Spinal cord (tissue), 10 donors: ENCODE results near the gene FEM1A. TPM values are rescaled to one million over a fixed set of nuclear protein-coding genes. Genes with fewer than 3 reads are reported as not detected.
"Not testable (repeated sequence)": the region's sequence is repeated elsewhere in the genome, so short reads cannot be mapped to it uniquely, and the experiment has no call there.

Source experiments
- DNase-seq, 6 donors: peaks; one replicate each; pipeline versions ENCODE4 v3.0.0 to v3.0.0-alpha.2; 2013 to 2015; ENCODE audit warnings: low spot score in 6 of 6, low read depth in 4 of 6
- H3K27ac ChIP-seq: one replicate; pipeline ENCODE4 v1.5.1; 2013; ENCODE audit warnings: low read depth, low read length, control low read depth
- H3K27me3 ChIP-seq: one replicate; pipeline ENCODE4 v1.6.1; 2013; ENCODE audit warnings: low read length; ENCODE audit not compliant: control insufficient read depth, insufficient read depth
- H3K36me3 ChIP-seq: one replicate; pipeline ENCODE4 v1.6.1; 2013; ENCODE audit warnings: low read length; ENCODE audit not compliant: control insufficient read depth, insufficient read depth
- H3K4me1 ChIP-seq: one replicate; pipeline ENCODE4 v1.6.1; 2013; ENCODE audit warnings: low read length; ENCODE audit not compliant: control insufficient read depth, insufficient read depth
- H3K4me3 ChIP-seq: one replicate; pipeline ENCODE4 v1.5.1; 2013; ENCODE audit warnings: low read depth, low read length, control low read depth
- H3K9me3 ChIP-seq: one replicate; pipeline ENCODE4 v1.6.1; 2013; ENCODE audit warnings: low read length; ENCODE audit not compliant: control insufficient read depth, insufficient read depth
- WGBS: methylation state at CpG from one replicate; pipeline ENCODE4 v1.1.5; 2013; ENCODE audit warnings: missing lambda C conversion rate; ENCODE audit not compliant: insufficient coverage; 5-methylcytosine and 5-hydroxymethylcytosine counted together
- polyA plus RNA-seq, 2 donors: library from polyadenylated mRNA; unstranded; fragments of 120-200 nt; gene quantifications; one replicate each; pipeline ENCODE4 v1.2.1, GENCODE V29; 2013; ENCODE audit not compliant: insufficient read length in 2 of 2
- total RNA-seq, 2 donors: library from RNA; depleted of rRNA in 1 of 2; stranded (reverse); fragments of 120-200 nt in 1 of 2; fragments of >200 nt in 1 of 2; gene quantifications; one replicate each; pipeline versions ENCODE4 v1.2.3 to v1.2.4, GENCODE V29; 2013 to 2014
- donor health status: healthy.

FEM1A gene
- total and polyA plus RNA-seq, 4 donors = 4.7 to 11.7 (median 8.1) TPM

DNA sequence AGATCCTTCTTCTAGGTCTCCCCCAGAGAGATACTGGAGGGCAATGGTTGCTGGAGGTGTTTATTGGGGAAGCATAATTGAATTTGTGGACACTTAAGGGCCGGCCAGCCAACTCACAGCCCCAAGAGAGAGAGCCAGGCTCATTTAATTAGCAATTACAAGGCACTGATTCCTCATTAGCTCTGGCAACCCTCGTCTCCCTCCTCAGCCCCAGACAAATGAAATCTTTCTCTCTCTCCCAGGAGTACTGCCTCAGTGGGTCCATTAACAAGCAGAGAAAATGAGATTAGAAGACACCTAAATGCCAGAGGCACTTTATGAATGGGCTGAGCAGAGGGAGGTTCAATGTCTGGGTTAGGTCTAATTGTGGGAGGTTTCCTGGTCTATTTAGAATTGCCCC, 19.0 kb upstream of the FEM1A start:
- Histone ChIP-seq H3K9me3 (no peaks in the 10 kb centered on the region), H3K4me3 (no peak overlapping the region), H3K27me3 (no peaks in the 10 kb centered on the region), H3K4me1 (peaks cover 32% of the 10 kb centered on the region), H3K36me3 (no peaks in the 10 kb centered on the region), H3K27ac (no peak overlapping the region)
- WGBS = no CpG with 5 or more reads among the region's 2 CpGs
- peak in 1 of 6 donors; percentile 89 for DNase-seq

DNA sequence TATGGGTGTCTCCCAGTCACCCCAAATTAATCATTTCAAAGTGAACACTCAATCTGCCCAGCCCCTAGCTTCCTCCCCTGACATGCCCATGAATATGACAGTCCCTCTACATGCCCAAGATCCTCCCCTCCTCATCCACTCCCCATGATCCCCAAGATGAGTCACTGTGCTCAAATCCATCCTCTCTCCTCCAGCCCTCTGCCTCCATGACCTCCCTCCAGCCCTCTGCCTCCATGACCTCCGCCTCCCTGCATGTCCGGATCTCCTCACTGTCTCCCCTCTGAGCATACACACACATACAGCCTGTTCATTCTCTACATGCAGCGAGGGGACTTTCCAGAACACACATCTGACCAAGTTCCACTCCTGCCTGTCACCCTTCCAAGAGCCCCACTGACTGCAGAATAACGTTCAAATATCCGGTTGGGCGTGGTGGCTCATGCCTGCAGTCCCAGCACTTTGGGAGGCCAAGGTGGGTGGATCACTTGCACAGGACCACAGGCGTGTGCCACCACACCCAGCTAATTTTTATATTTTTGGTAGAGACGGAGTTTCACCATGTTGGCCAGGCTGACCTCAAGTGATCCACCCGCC, 18.4 kb upstream of the FEM1A start:
- no peak for DNase-seq
- Histone ChIP-seq H3K27me3 (no peaks in the 10 kb centered on the region), H3K36me3 (no peaks in the 10 kb centered on the region), H3K4me1 (peaks cover 32% of the 10 kb centered on the region), H3K27ac (no peak overlapping the region), H3K9me3 (no peaks in the 10 kb centered on the region), H3K4me3 (no peak overlapping the region)
- 67% methylated on average over 7 of the region's 9 CpGs for whole genome bisulfite sequencing

DNA sequence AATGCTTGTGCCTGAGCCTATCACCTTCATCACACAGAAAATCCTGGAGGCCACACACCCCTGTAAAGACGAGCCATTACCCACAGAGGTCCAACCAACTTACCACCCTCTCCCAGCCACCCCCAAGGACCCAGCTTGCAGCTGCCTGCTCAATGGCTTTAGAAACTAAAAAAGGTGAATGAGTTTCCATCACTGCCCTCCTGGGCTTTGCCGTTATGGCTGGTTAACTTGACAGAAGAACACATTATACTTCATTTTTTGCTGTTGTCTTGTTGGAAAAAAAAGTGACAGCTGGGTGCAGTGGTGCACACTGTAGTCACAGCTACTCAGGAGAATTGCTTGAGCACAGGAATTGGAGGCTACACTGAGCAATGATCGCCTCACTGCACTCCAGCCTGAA, 17.4 kb upstream of the FEM1A start:
- Histone ChIP-seq H3K27me3 (no peaks in the 10 kb centered on the region), H3K27ac (no peak overlapping the region), H3K4me1 (peaks cover 27% of the 10 kb centered on the region), H3K9me3 (no peaks in the 10 kb centered on the region), H3K4me3 (no peak overlapping the region), H3K36me3 (no peaks in the 10 kb centered on the region)
- peak in 1 of 6 donors; percentile 73 for DNase-seq
- 60% methylated on average over 1 of the region's 3 CpGs for whole genome bisulfite sequencing

DNA sequence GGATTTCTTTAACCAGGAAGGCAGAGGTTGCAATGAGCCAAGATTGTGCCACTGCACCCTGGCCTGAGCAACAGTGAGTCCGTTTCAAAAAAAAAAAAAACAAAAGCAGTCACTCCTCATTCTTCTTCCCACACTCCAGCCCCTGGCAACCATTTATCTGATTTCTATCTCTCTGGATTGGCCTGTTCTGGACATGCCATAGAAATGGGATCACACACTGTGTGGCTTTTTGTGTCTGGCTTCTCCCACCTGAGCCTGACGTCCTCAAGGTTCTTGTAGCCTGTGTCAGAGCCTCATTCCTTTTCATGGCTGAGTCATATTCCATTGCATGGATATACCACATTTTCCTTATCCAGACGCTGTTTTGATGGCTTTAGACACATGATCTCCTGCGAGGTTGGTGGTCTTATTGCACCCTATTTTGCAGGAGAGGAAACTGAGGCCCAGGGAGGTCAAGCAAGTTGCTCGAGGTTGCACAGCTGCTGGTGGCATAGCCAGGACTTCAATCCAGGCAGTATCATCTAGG, 15.8 kb upstream of the FEM1A start:
- no peaks in the 10 kb centered on the region for H3K36me3 ChIP-seq
- DNase-seq = no peak
- no peaks in the 10 kb centered on the region for H3K27me3 ChIP-seq
- no peaks in the 10 kb centered on the region for H3K9me3 ChIP-seq
- H3K4me3 ChIP-seq = no peak overlapping the region
- no peak overlapping the region for H3K27ac ChIP-seq
- WGBS = 59% methylated on average over 4 of the region's 5 CpGs
- peaks cover 18% of the 10 kb centered on the region for H3K4me1 ChIP-seq

DNA sequence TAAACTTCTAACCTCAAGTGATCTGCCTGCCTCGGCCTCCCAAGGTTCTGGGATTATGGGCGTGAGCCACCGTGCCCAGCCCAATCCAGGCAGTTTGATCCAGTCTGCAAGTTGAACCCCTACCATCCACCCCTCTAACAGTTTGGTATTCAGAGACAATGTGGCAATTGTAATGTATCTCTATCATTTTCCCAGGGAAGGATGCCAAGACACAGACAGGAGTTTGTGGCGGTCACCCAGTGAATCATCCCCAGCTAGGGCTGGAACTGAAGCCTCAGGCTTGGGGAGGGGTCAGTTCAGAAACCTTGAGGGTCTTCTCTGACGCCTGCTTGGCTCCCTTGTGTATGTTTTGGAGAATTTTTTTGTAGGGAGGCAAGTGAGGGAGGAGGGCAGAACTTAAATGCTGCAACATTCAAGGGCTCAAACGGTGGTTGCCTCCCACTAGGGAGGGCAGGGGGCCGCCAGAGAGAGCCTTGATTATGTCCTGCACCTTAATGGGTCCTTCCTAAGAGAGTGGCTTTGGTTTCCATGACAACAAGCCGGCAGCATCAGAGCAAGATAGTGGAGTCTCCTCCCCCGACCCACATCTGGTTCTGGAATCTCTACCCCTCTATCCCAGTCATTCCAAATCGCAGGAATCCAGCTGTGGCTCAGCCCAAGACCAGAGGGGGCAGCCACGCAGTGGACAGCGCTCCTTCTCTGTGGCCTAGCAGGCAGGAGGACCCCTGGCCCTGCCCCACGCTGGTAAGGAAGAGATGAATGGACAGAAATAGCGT, 14.9 kb upstream of the FEM1A start:
- WGBS = 24% methylated on average over 11 of the region's 14 CpGs
- no peaks in the 10 kb centered on the region for H3K36me3 ChIP-seq
- no peak overlapping the region for H3K27ac ChIP-seq
- DNase-seq = peak in 2 of 6 donors; percentile 39 to 85
- peaks cover 17% of the 10 kb centered on the region for H3K4me1 ChIP-seq
- H3K4me3 ChIP-seq = no peak overlapping the region
- H3K9me3 ChIP-seq = no peaks in the 10 kb centered on the region
- no peaks in the 10 kb centered on the region for H3K27me3 ChIP-seq

DNA sequence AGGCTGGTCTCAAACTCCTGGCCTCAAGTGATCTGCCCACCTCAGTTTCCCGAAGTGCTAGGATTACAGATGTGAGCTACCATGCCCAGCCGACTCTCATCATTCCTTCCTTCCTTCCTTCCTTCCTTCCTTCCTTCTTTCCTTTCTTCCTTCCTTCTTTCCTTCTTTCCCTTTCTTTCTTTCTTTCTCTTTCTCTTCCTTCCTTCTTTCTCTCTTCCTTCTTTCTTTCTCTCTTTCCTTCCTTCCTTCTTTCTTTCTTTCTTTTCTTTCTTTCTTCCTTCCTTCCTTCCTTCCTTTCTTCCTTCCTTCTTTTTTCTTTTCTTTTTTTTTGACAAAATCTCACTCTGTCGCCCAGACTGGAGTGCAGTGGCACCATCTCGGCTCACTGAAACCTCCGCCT, 13.4 kb upstream of the FEM1A start:
- WGBS = 91% methylated on average over 4 of the region's 5 CpGs
- H3K27me3 ChIP-seq = not testable (repeated sequence)

DNA sequence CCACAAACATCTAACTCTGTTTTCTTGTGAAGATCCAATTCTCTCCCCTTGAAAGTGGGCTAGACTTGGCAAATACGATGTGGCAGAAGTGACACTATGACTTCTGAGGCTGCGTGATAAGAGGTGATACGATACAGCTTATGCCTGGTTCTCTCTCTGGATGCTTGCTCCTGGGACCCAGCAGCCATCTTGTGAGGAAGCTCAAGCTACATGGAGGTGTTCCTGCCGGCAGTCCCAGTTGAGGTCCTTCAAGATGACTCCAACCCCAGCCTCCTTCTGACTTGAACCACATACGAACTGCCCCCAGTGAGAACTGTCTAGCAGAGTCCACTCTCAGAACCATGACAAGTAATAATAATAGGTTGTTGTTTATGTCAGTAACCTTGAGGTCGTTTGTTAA, 10.7 kb upstream of the FEM1A start:
- WGBS = 96% methylated on average over 4 of the region's 6 CpGs
- H3K27me3 ChIP-seq = peaks cover 2% of the 10 kb centered on the region
- no peaks in the 10 kb centered on the region for H3K36me3 ChIP-seq

More for the DNA sequence above, 13.4 kb upstream of the FEM1A start:
- H3K4me1 ChIP-seq = peaks cover 12% of the 10 kb centered on the region
- not testable (repeated sequence) for H3K27ac ChIP-seq, H3K36me3 ChIP-seq, DNase-seq, H3K9me3 ChIP-seq, H3K4me3 ChIP-seq

DNA sequence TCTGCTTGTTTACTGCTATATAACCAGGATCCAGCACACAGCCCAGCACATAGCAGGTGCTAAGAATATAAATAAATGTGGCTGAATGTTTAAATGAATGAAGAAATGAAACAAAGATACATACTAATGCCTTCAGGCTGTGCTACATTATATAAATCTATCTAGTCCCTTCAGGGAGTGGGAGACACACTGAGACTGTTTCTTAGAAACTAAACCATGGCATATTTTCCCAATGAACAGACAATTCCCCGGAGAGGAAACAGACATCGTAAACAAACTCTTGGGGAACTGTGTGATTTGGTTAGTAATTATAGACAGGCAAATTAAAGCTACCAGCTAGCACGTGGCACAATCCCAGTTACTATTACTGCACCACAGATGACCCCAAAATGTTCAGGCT, 9.7 kb upstream of the FEM1A start:
- peaks cover 17% of the 10 kb centered on the region for H3K4me1 ChIP-seq
- H3K9me3 ChIP-seq = no peaks in the 10 kb centered on the region
- WGBS = no CpG with 5 or more reads among the region's 3 CpGs
- H3K4me3 ChIP-seq = no peak overlapping the region
- no peak overlapping the region for H3K27ac ChIP-seq
- peak in 2 of 6 donors; percentile 58 to 81 for DNase-seq
- H3K36me3 ChIP-seq = no peaks in the 10 kb centered on the region
- H3K27me3 ChIP-seq = peaks cover 2% of the 10 kb centered on the region

More for the DNA sequence above, 10.7 kb upstream of the FEM1A start:
- no peaks in the 10 kb centered on the region for H3K9me3 ChIP-seq
- H3K27ac ChIP-seq = no peak overlapping the region
- H3K4me1 ChIP-seq = peaks cover 22% of the 10 kb centered on the region
- H3K4me3 ChIP-seq = no peak overlapping the region
- no peak for DNase-seq

DNA sequence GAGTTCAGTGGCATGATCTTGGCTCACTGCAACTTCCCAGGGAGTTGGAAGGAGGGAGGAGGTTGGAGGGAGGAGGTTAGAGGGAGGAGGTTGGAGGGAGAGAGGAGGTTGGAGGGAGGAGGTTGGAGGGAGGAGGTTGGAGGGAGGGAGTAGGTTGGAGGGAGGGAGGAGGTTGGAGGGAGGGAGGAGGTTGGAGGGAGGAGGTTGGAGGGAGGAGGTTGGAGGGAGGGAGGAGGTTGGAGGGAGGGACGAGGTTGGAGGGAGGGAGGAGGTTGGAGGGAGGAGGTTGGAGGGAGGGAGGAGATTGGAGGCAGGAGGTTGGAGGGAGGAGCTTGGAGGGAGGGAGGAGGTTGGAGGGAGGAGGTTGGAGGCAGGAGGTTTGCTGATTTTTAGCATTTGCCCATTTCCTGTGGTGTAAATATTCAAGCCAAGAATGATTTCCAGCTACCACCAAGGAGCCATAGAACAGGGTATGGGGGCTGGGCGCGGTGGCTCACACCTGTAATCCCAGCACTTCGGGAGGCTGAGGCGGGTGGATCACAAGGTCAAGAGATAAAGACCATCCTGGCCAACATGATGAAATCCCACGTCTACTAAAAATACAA, 5.0 kb upstream of the FEM1A start:
- H3K27me3 ChIP-seq, DNase-seq, H3K27ac ChIP-seq, H3K9me3 ChIP-seq, H3K4me3 ChIP-seq, H3K36me3 ChIP-seq: not testable (repeated sequence)
- H3K4me1 ChIP-seq = peaks cover 19% of the 10 kb centered on the region
- no CpG with 5 or more reads among the region's 6 CpGs for WGBS
